ENCODE results near the gene WDFY4.

DNA sequence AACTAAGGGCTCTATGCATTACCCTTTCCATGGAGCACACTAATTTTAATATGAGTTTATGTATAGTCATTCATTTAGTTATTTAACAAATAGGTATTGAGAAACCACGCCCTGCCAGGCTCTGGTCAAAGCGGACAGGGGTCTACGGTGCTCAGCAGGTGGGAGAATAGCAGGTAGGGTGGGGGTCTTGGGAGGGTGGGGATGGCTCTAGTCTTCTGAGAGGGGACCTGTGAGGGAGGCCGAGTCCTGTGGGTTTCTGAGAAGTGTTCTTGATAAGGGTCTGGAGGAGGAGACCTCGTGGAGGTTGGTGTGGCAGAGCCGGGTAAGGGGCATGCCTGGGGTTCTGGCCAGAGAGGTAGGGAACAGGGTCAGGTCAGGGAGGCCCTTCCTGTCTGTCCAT is 1.1 kb downstream of the WDFY4 start:
- TF ChIP-seq POLR2AphosphoS5 (IDR thresholded peaks at IDR 0.05; ENCODE audit: insufficient read depth in 1 of 2, low read depth in 1 of 2), result no peak
- no peak for TF ChIP-seq CTCF (IDR thresholded peaks at IDR 0.05)
- TF ChIP-seq POLR2A (IDR thresholded peaks at IDR 0.05), result no peak
